Measurements from ENCODE around the gene PTPN11.
"Not testable (repeated sequence)": the region's sequence is repeated elsewhere in the genome, so short reads cannot be mapped to it uniquely, and the experiment has no call there.

Gene PTPN11

DNA sequence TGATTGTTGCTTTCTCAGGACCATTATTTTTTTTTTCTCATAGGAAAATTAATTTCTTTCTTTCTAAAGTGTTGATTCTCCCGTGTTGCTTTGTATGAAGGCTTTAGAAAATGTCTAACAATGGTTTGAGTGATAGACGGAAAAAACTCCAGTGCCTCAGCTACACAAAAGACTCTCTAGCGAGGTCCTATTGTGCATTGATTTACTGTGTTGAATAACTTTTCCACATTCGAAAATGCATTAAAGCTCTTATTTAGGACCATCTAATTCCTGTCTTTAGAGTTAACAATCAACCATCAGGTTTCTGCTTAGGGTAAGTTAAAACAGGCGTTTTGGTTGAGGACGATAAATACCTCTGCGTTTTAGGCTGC, 99.6 kb downstream of the PTPN11 start:
- DNase-seq: no peak

- not testable (repeated sequence) for DNase-seq
Observed at GRCh38 chr12:112519841-112520340, 101.1 kb downstream of the PTPN11 start.

GRCh38 chr12:112523856-112524255, 105.1 kb downstream of the PTPN11 start:
- no peak for DNase-seq

DNA sequence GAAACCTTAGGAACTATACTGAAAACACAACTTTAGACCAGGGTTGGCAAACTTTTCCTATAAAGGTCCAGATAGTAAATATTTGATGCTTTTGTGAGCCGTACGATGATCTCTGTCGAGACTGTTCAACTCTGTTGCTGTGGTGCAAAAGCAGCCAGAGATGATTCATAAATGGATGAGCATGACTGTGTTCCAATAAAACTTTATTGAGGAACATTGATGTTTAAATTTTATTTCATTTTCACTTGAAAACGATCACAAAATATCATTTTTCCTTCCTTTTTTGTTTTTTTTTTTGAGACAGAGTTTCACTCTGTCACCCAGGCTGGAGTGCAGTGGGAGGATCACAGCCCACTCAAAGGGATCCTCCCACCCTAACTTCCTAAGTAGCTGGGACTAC, 105.5 kb downstream of the PTPN11 start:
- no peak for DNase-seq

DNA sequence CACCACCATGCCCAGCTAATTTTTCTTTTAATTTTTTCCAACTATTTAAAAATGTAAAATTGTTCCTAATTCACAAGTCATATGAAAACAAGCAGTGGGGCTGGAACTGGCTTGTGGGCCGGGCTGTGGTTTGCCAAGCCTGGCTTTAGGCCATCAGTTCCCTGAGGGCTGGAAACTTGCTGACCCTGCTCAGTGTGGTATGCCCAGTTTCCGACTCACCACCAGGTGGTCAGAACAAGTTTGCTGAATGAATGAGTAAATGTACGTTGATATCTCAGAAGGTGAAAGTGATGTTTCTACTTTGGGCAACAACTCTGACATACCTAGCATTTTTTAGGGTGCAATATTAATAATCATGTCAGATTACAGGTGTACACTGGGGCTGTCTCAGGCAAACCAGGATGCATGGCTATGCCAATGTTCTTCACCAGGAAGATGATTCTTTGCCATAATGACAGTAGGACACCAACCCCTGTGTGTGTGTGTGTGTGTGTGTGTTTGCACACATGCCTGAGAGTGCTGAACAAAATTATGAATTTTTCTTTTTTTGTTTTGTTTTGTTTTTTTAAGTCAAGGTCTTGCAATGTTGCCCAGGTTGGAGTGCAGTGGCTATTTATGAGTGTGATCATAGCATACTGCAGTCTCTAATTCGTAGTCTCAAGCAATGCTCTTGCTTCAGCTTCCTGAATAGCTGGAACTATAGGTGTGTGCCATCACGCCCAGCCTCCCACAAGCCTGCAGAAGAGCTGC, 106.1 kb downstream of the PTPN11 start:
- DNase-seq: no peak

- DNase-seq: no peak
Observed at GRCh38 chr12:112525426-112525809, 106.7 kb downstream of the PTPN11 start.

DNA sequence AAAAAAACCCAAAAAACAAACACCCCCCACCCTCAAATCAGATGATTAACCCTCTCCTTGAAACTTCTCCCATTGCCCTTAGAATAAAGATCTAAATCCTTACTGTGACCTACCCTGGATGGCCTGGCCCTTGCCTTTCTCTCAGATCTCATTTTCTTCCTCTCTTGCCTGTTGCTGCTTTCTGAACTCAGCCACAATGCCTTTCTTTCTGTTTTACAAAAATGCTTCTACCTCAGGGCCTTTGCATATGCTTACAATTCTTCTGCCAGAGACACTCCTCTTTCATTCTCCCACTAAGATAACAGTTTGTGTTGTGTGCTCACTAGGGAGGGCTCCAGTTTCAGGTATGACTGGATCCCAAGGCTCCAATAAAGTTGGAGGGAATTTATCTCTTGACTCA, 108.3 kb downstream of the PTPN11 start:
- no peak for DNase-seq

- DNase-seq: no peak
Observed at GRCh38 chr12:112527501-112527900, 108.8 kb downstream of the PTPN11 start.

GRCh38 chr12:112528521-112528920, 109.8 kb downstream of the PTPN11 start:
- DNase-seq: no peak

DNA sequence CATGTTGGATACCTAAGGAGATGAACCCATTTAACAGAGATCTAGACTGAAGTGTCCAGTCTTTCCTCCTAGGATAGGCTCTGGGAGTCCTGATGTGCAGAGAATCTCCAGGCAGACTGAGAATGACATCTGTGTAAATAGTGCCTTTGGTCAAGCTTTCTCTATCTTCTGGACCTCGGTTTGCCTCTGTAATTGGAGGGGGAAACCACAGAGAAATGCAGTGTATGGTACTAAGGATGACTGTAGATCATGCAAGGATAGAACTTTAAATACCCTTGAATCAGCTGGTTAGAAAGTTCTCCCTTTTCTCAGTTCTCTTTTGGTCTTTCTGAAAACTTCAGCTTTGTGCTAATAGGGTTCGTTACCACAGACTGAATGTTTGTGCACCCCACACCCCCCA, 112.2 kb downstream of the PTPN11 start:
- no peak for DNase-seq

- DNase-seq: no peak
Observed at GRCh38 chr12:112532106-112532505, 113.4 kb downstream of the PTPN11 start.

DNA sequence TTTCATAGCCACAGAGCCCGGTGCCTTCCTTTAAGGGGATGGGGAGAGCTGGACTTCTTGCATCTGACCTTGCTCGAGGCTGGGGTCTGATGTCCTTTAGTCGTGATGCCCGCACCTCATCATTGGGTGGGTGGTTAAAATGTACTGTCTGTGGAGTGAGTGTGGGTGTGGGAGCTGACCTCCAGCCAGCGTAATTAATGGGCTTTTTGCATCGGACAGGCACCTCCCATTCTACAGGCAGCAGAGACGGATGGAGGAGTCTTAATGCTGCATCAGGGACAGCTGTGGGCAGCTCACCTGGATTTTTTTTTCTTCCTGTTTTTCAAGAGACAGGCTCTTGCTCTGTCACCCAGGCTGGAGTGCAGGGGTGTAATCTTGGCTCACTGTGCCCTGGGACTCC, 114.8 kb downstream of the PTPN11 start:
- DNase-seq: no peak

- no peak for DNase-seq
Observed at GRCh38 chr12:112535017-112535416, 116.3 kb downstream of the PTPN11 start.

DNA sequence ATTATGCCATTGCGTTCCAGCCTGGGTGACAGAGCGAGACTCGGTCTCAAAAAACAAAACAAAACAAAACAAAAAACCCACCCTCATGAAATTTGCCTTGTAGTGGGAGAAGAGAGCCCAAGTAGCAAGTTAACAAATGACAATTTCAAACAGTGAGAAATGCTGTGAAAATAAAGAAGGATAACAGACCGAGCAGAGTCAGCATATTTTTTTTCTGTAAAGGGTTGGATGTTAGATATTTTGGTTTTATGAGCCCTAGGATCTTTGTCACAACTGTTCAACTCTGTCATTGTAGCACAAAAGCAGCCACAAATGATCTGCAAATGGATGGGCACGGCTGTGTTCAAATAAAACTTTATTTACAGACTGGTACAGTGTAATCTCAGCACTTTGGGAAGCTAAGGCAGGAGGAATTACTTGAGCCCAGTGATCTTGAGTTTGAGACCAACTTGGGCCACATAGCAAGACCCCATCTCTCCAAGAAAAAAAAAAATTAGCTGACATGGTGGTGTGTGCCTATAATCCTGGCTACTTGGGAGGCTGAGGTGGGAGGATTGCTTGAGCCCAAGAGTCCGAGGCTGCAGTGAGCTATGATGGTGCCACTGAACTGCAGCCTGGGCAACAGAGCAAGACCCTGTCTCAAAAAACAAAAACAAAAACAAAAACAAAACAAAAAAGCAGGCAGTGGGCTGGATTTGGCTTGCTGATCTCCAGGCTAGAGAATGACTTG, 117.1 kb downstream of the PTPN11 start:
- DNase-seq: no peak

- no peak for DNase-seq
Observed at GRCh38 chr12:112536367-112536730, 117.6 kb downstream of the PTPN11 start.

- DNase-seq: no peak
Observed at GRCh38 chr12:112537710-112538396, 119.1 kb downstream of the PTPN11 start.

- no peak for DNase-seq
Observed at GRCh38 chr12:112538740-112539139, 120.0 kb downstream of the PTPN11 start.

- DNase-seq: no peak
Observed at GRCh38 chr12:112539221-112539620, 120.5 kb downstream of the PTPN11 start.

- no peak for DNase-seq
Observed at GRCh38 chr12:112540021-112540420, 121.3 kb downstream of the PTPN11 start.

DNA sequence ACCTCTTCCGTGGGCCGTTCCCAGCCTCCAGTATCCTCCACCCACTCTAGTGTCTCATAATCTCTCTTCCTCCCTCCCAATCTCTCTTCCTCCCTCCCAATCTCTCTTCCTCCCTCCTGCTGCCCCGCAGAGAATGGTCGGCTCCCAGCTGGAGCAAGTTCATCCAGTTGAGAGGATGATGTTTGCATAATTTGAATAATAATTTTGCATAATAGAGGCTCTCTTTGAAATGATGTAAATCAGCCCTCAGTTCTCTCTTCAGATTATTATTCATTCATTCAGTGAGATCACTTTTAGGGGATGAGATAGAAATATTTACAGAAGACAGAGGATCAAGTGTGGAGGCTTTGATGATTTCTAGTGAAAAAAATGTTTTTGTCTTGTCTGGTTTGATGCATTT, 125.0 kb downstream of the PTPN11 start:
- no peak for DNase-seq

- DNase-seq: no peak
Observed at GRCh38 chr12:112546339-112546738, 127.6 kb downstream of the PTPN11 start.

DNA sequence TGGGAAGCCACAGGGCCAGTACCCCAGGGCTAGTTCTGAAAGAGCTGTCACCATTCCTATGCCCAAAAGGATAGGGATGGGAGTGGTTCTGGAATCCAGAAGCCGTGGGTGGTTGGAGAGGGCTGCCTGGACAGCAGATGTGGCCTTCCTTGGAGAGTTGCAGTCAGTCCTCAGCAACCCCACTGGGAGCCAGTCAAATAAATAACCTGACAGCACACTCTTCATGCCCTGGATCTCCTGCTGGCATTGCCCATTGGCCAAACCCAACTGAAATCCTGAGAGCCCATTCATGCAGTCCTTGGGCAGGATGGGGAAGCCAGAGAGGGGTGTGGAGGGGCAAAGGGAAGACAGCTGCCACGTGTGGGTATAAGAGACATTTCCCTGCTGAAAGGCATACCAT, 128.2 kb downstream of the PTPN11 start:
- DNase-seq: no peak

DNA sequence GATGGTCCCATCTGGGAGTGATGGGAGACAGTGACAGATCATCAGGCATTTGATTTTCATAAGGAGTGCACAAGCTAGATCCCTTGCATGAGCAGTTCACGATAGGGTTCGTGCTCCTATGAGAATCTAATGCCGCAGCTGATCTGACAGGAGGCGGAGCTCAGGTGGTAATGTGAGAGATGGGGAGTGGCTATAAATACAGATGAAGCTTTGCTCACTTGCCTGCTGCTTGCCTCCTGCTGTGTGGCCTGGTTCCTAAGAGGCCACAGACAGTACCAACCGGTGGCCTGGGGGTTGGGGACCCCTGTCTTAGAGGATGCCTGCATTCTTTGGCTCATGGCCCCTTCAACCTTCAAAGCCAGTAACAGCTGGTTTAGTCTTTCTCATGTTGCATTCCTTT, 130.3 kb downstream of the PTPN11 start:
- DNase-seq: no peak

DNA sequence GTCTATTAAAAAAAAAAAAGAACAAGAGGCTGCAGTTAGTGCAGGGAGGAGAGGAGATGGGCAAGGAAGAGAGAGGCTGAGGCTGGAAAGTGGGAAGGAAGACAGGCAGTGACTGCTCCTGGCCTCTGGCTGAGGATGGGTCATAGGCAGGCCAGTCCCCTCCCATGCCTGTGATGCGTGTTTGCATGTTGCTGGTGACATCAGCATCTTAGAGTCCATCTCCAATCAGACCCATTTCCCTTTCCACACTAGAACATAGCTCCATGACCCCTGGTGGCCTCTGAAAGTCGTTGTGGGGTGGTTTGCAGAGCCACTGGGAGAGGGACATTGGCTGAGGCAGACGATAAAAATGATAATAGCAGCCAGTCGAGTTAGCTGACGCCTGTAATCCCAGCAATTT, 132.9 kb downstream of the PTPN11 start:
- no peak for DNase-seq

Data from CD4-positive, alpha-beta T cell treated with Interleukin-1 beta for 1 hour (primary cell).